GM10248 (cell line): ENCODE data around the gene PYGB.

Source experiments
- CTCF ChIA-PET: fragments of 300-600 bp; sonication (Branson Sonifier 250); formaldehyde crosslinking; extraction: SDS; loops from one replicate; lab custom pipeline; 2021; ENCODE audit warnings: antibody characterized with exemption; lab: Yijun Ruan, JAX
- POLR2A ChIA-PET: fragments of 350-650 bp; sonication (Branson Sonifier 250); formaldehyde crosslinking; extraction: SDS; loops from one replicate; lab custom pipeline; 2020; ENCODE audit warnings: antibody characterized with exemption; lab: Yijun Ruan, JAX
- DNase-seq: peaks from one replicate; pipeline ENCODE4 v3.0.0; 2012; ENCODE audit errors: extremely low spot score
- TF ChIP-seq, protein P1 (sequence below): IDR thresholded peaks from 2 replicates; pipeline ENCODE4 v1.5.1; 2012; ENCODE audit warnings: mild to moderate bottlenecking, low read depth; ENCODE audit errors: extremely low read depth, missing control alignments, control extremely low read depth

Gene PYGB

DNA sequence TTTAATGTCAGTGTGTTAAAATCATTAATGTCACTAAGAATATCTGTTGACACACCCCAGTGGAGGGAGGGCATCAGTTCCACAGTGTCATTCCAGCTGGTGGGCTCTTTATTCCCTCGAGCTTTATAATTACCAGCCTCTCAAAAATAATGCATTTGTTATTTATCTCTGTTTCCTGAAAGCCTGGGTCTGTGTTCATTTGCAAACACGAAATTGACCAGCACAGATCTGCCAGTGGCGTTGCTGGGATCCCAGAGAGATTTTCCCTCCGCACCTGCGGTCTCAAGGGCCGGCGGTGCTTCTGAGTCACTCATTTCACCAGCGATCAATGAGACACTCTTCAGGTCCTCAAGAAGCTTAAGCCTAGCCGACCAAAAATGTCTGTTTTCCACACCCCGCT is 5.7 kb upstream of the PYGB start:
- CTCF ChIA-PET: no interaction called here
- POLR2A ChIA-PET: no interaction called here
- no peak for DNase-seq
- TF ChIP-seq, protein P1, sequence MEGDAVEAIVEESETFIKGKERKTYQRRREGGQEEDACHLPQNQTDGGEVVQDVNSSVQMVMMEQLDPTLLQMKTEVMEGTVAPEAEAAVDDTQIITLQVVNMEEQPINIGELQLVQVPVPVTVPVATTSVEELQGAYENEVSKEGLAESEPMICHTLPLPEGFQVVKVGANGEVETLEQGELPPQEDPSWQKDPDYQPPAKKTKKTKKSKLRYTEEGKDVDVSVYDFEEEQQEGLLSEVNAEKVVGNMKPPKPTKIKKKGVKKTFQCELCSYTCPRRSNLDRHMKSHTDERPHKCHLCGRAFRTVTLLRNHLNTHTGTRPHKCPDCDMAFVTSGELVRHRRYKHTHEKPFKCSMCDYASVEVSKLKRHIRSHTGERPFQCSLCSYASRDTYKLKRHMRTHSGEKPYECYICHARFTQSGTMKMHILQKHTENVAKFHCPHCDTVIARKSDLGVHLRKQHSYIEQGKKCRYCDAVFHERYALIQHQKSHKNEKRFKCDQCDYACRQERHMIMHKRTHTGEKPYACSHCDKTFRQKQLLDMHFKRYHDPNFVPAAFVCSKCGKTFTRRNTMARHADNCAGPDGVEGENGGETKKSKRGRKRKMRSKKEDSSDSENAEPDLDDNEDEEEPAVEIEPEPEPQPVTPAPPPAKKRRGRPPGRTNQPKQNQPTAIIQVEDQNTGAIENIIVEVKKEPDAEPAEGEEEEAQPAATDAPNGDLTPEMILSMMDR: no peak

DNA sequence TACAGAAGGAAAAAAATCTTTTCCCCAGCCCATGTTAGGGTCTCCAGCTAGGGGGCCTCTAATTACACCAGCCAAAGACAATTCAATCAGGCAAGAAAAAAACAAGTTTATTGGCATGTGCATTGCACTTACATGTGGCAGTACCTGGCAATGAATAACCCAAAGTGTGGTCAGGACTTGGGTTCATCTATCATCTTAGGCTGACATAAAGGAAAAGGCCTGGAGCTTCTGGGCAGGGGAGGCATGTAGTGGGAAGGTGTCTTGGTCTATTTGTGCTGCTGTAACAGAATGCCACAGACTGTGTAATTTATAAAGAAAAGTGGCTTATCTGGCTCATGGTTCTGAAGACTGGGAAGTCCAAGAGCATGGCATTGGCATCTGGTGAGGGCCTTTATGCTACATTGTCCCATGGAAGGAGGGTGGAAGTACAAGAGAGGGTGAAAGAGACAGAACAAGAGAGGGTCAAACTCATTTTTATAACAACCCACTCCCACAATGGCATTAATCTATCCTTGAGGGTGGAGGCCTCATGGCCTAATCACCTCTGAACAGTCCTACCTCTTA is 4.4 kb upstream of the PYGB start:
- no peak for DNase-seq
- CTCF ChIA-PET: interaction anchor here (0.9 kb wide), 1 partner anchor 12 kb away, joined by 3 read pairs; no protein-coding TSS in a partner anchor
- POLR2A ChIA-PET: no interaction called here
- TF ChIP-seq, protein P1: no peak

DNA sequence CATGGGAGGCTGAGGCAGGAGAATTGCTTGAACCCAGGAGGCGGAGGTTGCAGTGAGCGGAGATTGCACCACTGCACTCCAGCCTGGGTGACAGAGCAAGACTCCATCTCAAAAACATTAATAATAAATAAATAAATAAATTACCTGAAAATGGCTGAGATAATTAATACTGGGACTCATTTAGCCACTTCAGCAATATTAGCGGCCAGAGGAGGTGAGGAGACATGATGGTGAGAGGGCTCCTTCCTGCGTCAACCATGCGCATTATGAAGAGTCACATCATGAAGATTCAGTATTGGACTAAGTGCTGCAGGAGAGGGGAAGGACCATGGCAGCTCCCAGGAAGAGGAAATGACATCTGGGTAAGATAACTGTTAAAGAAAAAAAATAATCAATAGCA is 2.9 kb upstream of the PYGB start:
- CTCF ChIA-PET: no interaction called here

DNA sequence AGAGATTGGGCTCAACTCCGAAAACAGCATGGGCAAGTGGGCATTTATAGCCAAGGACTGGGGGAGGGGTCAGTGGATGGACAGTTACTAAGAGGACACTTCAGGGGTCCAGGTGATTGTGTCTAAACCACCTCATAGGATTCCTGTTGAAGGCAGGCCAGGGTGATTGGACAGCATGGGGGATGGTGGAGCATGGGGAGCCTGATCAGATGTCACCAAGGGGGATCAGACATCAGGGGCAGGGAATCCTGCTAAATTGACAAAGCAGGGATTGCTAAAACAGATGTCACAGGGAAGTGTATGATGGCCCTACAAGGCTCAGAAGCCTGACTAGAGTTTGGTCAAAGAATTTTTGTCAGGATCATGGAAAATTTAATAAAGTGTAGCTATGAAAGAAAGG is 2.4 kb upstream of the PYGB start:
- TF ChIP-seq, protein P1: no peak
- no peak for DNase-seq
- POLR2A ChIA-PET: no interaction called here
- CTCF ChIA-PET: interaction anchor here (1.1 kb wide), 1 partner anchor 209 kb away, joined by 4 read pairs; no protein-coding TSS in a partner anchor

More for the DNA sequence above, 2.9 kb upstream of the PYGB start:
- TF ChIP-seq, protein P1: no peak
- no peak for DNase-seq
- POLR2A ChIA-PET: no interaction called here

DNA sequence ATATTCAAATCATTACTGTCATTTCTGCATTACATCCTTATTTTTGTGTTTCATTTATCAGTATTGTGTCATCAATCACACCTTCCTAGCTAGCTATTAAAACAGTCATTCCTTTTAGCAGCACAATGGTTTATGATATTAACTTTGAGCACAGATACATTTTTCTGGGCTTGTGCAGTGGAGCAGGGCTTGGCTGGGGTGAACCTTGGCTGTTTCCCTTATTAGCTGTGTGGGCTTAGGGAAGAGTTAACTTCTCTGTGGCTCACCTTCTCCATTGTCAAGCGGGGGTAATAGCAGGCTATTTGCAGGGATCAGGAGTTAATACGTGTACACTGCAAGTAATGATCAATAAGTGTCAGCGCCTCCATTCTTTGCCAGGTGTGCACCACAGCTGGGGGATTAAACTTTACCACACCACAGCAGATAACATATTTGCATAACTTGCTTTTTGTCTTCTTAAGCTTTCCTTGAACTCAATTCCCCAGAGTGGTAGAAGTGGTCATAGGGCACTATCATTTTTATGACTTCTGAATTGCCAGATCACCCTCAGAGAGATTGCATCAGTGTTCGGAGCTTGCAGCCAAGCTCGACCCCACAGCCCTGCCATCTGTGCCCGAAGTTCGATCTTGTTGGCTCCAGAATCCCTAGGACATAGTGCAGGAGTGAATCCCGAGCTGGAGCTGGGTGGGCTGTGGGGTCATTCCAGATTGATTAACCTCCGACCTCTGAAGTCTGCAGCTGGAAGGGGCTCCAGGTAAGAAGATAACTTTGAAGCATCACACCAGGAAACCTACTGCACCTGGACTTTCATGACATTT is 1.5 kb upstream of the PYGB start:
- POLR2A ChIA-PET: interaction anchor here (0.5 kb wide), 1 partner anchor 145 kb away, joined by 5 read pairs; no protein-coding TSS in a partner anchor
- TF ChIP-seq, protein P1: no peak
- CTCF ChIA-PET: interaction anchor here (1.0 to 3.0 kb wide), 8 partner anchors 12 to 253 kb away, joined by 3 to 21 read pairs (median 4); no protein-coding TSS in a partner anchor
- no peak for DNase-seq

DNA sequence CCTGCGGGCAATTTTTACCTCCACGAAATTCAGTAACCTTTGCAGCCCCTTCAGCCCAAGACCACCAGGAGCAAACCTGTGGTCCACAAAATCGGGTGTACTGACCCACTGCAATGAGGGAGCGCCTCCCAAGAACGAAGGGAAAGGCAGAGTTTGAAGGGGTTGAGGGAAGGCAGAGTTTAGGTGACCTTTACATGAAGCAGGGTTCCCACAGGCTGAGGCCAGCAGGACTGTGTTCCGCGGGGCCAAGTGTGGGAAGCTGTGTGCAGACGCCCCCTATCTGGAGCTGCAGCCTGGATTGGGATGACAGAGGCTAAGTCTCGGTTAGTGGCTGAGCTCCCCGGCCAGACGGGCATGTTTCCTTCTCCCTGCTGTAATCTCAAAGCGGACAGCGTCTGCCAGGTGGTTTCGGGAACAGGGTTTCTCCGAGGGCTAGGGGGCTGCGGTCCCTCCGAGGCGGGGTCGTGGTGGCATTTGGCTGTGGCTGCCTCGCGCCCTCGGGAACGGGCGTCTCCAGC is 826 bp upstream of the PYGB start:
- DNase-seq: no peak
- TF ChIP-seq, protein P1: peak; percentile 22
- ChIA-PET POLR2A (interaction anchor here (0.5 kb wide), 1 partner anchor 144 kb away, joined by 5 read pairs; no protein-coding TSS in a partner anchor), CTCF (interaction anchor here (1.0 to 3.0 kb wide), 13 partner anchors 11 to 253 kb away, joined by 3 to 21 read pairs (median 3); partner anchors contain the start of gene ENTPD6)
